RKO (cell line): ENCODE measurements around the gene PIEZO2.
"Not testable (repeated sequence)": the region's sequence is repeated elsewhere in the genome, so short reads cannot be mapped to it uniquely, and the experiment has no call there.

Source experiments
- DNase-seq: peaks from one replicate; pipeline ENCODE4 v3.0.0-alpha.2; 2016; ENCODE audit warnings: low spot score

PIEZO2 gene

GRCh38 chr18:10973567-10974203, 175.7 kb downstream of the PIEZO2 start:
- DNase-seq: no peak

DNA sequence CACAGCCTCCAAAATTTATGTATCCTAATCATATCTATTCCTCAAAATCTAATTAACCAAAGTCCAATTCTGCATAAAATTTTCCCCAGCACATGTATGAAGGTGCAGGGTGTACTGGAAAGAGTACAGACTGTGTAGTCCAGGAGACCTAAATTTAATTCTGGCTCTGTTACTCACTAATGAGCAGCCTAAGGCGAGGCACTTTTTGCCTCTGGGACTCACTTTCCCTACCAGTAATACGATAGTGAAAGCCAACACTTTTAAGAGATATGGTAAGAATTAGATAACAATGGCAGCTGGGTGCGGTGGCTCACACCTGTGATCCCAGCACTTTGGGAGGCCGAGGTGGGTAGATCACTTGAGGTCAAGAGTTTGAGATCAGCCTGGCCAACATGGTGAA, 177.7 kb downstream of the PIEZO2 start:
- DNase-seq: no peak

DNA sequence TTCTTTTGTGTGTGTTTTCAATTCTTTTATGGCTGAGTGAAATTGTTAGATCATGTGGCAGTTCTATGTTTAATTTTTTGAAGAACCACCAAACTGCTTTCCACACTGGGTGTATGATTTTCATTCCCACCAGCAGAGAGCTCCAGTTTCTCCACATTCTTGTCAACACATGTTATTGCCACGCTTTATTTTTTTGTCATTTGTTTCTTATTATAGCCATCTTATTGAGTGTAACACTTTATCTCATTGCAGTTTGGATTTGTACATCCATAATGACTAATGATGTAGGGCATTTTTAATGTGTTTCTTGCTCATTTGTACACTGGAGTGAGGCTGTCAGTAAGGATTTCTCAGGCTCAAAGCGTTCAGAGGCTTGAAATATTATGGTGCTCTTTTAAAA, 184.2 kb downstream of the PIEZO2 start:
- no peak for DNase-seq

- no peak for DNase-seq
Observed at GRCh38 chr18:10953672-10954071, 195.7 kb downstream of the PIEZO2 start.

DNA sequence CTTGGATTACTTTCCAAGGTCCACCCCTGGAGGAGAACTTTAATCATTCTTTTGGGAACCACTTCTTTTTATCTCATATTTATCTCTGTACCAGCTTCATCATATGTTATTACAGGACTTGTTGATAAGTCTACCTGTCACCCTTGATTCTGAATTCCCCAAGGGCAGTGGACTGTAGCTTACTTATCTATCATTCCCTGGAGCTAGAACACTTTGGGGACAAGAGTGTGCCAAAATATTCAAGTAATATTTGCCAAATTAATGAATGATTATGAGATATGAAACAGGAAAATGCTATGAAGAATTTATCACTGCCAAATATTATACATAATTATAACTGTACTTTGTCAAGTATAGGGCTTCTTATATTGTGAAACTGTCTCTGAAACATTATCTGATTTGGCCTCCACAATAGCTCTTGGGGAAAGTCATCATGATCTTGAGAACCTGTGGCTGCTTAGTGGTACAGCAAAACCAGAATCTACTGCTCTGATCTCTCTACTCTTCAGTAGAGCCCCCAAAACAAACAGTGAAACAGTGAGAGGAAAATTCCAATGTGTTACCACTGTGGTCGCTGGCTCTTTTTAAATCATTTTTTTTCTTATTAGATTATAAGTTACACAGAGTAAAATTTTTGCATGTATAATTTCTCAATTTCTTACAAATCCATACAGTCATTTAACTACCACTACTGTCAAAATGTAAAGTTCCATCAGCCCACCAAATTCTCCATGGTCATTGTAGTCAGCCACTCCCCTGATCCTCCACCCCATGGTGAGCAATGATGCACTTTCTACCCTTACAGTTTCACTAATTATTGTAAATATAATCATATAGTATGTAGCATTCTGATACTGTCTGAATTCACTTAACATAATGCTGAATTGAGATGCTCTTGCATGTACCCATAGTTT, 197.5 kb downstream of the PIEZO2 start:
- no peak for DNase-seq

DNA sequence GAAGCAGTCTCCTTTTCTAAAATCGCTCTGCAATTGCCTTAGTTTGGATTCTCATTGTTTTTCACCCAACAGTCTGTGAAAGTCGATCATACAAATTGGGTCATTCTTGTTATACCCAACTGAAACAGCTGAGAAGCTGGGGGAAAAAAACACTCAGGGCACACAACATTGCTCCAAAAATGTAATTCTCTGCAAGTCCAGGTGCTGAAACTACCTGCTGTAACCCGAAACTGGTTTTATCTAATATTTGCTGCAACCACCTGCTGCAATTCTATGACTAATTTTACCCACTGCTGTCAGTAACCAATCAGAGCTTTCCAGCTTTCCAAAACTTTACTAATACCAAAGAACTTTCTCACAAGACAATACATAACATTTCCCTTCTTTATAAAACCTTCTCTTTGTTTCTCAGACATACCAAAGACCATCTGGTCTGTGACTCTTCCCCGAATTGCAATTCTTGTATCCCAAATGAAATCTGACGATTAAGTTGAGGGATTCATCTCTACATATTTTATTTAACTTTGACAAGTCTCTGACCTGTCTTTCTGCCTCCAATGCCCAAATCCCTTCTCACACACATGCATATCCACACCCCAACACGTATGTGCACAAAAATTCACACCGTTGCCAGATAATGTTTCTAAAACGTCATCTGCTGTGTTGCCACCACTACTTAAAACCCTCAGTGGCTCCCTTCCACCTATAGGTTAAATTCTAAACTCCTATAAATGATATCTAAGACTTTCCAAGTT, 198.3 kb downstream of the PIEZO2 start:
- DNase-seq: no peak

DNA sequence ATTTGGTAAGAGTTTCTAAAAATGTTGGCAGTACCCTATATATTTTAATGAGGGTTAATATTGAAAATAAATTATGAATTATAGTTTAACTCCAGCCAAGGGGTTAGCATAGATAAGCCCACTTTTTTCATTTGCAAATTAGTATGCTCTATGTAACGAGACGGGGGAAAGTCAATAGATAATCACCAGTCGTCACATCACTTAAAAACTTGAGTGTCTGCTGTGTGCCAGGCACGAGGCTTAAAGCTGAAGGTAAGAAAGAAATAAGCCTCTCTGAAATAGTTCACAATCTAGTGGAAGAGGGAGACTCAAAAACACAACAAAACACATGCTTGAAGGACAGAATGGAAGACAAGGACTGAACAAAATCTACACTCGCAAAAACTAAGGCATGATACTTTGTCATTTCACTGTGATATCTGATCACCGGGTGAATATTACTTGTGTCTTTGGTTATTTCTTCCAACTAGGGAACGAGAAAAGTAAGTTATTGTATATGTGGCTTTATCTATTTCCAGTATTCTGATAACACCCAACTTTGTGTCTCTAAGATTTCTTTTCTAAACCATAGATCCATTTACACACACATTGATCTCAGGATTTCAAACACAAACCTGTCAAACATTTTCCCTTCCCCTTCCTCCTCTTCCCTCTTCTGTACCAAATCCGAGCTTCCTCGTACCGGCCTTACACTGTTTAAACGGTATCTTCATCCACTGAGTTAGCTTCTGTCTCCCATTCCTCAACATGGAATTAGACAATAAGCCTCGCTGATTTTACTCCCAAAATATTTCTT, 199.1 kb downstream of the PIEZO2 start:
- DNase-seq: no peak

DNA sequence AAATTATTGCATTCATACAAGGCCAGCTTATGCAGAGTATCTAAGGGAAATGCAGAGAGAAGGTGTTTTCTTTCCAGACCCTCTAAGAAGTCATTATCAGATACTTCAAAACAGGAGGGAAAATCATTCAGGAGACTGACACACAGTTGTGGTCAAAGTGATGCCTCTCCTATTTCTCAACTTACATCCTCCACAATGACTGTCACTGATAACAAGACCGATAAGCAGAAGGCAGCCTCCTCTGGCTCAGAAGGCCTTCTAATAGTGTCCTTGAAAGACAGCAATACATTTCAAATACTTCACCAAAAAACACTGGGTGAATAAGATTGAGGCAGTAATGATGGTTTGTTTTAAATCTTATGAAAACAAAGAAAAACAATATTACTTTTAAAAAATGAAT, 199.7 kb downstream of the PIEZO2 start:
- no peak for DNase-seq

GRCh38 chr18:10948421-10948820, 200.9 kb downstream of the PIEZO2 start:
- DNase-seq: no peak

DNA sequence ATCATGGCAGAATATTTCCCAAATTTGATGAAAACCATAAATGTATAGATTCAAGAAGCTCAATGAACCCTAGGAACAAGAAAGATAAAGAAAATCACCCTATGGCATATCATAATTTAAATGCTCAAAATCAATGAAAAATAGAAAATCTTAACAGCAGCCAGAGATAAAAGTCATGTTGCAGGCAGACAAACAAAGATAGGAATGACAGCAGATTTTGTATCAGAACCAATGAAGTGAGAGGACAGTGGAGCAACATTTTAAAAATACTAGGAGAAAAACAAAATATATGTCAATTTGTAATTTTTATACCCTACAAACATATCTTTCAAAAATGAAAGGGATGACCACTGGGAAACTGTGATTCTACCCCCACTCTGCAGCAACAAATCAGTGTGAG, 203.3 kb downstream of the PIEZO2 start:
- DNase-seq: no peak

- DNase-seq: no peak
Observed at GRCh38 chr18:10942998-10943397, 206.4 kb downstream of the PIEZO2 start.

DNA sequence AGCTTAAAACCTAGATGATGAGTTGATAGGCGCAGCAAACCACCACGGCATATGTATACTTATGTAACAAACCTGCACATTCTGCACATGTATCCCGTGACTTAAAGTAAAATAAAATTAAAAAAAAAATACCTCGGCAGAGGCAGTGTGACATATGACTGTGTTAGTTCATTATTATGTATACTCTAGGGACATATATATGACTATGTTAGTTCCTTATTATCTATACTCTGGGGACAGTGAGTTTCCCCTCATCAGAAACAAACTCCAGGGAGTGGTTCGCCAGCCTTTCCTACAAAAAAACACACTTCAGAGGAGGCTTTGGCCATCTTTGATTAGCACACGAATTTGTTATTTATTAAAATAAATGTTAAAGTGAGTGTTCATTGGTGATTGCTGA, 209.5 kb downstream of the PIEZO2 start:
- DNase-seq: no peak

DNA sequence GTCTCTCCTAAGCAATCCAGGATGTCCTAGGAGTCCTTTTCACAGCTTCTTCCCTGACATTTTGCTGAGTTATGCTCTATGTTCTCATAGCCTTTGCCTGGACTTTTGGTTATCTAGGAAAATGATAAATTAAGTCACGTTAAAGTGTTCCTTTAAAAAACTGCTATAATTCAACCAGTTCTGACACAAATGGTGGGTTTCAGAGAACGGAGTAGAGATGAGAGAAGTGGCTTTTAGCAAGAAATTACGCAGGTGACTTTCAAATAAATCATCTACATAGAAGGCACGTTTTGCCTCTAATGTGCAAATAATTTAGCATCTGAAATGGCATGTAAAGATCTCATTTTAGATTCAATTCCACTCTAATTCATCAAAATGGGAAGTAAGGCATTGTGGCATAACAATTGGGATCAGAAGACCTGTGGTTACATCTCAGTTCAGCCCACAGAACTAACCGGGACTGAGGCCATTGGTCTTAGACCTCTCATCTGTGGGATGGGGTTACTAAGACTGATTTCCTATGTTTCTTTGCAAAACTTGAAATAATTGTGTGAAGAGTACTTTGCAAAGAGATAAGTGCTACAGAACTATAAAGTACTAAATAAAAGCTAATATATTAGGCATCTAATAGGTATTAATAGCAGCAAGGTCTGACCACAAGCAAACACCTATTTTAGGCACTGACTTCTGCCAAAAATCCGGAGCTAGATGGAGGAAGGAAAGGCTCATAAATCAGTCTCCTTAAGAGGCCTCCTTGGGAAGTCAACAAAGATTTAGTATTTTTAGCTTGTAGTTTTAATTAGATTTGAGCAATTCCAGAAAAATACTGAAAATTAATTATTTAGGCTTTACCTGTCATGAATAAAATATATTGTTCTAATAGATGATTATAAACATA, 211.4 kb downstream of the PIEZO2 start:
- no peak for DNase-seq

- no peak for DNase-seq
Observed at GRCh38 chr18:10936176-10937053, 213.0 kb downstream of the PIEZO2 start.

DNA sequence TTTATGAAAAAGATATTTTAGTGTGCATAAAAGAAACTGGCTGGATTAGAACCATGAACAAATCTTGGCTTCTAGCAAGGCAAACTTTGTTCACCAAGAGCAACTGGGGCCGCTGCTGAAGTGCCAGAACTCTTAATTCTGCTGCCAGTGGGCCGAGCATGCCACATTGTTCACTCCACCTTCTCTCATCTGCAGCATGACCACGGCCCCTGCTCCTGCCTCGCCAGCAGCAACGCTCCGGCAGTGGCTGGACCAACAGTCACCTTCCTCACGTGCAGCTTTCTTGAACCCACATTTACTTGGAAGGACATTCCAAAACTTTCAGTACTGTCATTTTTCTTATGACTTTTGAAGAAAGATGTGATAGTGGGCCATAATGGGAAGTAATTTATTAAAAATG, 213.8 kb downstream of the PIEZO2 start:
- no peak for DNase-seq

DNA sequence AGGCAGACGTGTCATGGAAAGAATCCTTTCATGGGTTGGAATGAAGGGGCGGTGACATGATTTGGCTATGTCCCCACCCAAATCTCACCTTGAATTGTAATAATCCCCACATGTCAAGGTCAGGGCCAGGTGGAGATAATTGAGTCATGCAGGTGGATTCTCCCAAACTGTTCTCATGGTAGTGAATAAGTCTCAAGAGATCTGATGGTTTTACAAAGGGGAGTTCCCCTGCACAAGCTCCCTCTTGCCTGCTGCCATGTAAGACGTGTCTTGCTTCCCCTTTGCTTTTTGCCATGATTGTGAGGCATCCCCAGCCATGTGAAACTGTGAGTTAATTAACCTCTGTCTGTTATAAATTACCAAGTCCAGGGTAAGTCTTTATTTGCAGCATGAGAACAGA, 215.7 kb downstream of the PIEZO2 start:
- not testable (repeated sequence) for DNase-seq

GRCh38 chr18:10930076-10930475, 219.3 kb downstream of the PIEZO2 start:
- no peak for DNase-seq

GRCh38 chr18:10928772-10929373, 220.5 kb downstream of the PIEZO2 start:
- DNase-seq: no peak

- DNase-seq: no peak
Observed at GRCh38 chr18:10928011-10928771, 221.2 kb downstream of the PIEZO2 start.
